ENCODE results near the gene NISCH. TPM values are rescaled to one million over a fixed set of nuclear protein-coding genes. Genes with fewer than 3 reads are reported as not detected.

NISCH gene
- total and polyA plus RNA-seq, 4 donors: 91.5 to 161 (median 113) TPM

GRCh38 chr3:52489453-52489852, 34.0 kb downstream of the NISCH start:
- peaks cover 42% of the 10 kb centered on the region for H3K4me1 ChIP-seq (ENCODE audit: control insufficient read depth, insufficient read depth, low read length)
- H3K27me3 ChIP-seq (ENCODE audit: control insufficient read depth, insufficient read depth, low read length): no peaks in the 10 kb centered on the region
- no peak overlapping the region for H3K27ac ChIP-seq (ENCODE audit: low read depth, low read length)
- H3K36me3 ChIP-seq (ENCODE audit: control insufficient read depth, insufficient read depth, low read length): peaks cover 100% of the 10 kb centered on the region
- WGBS (ENCODE audit: insufficient coverage): 96% methylated on average over 18 of the region's 18 CpGs
- no peaks in the 10 kb centered on the region for H3K9me3 ChIP-seq (ENCODE audit: control insufficient read depth, insufficient read depth, low read length)
- no peak for DNase-seq (ENCODE audit: low read depth in 4 of 6, low spot score in 6 of 6)
- no peak overlapping the region for H3K4me3 ChIP-seq (ENCODE audit: low read depth, low read length)

- no peak for DNase-seq (ENCODE audit: low read depth in 4 of 6, low spot score in 6 of 6)
- no peak overlapping the region for H3K27ac ChIP-seq (ENCODE audit: low read depth, low read length)
- peaks cover 97% of the 10 kb centered on the region for H3K36me3 ChIP-seq (ENCODE audit: control insufficient read depth, insufficient read depth, low read length)
- H3K9me3 ChIP-seq (ENCODE audit: control insufficient read depth, insufficient read depth, low read length): no peaks in the 10 kb centered on the region
- WGBS (ENCODE audit: insufficient coverage): 86% methylated on average over 22 of the region's 22 CpGs
- peaks cover 38% of the 10 kb centered on the region for H3K4me1 ChIP-seq (ENCODE audit: control insufficient read depth, insufficient read depth, low read length)
- no peak overlapping the region for H3K4me3 ChIP-seq (ENCODE audit: low read depth, low read length)
- no peaks in the 10 kb centered on the region for H3K27me3 ChIP-seq (ENCODE audit: control insufficient read depth, insufficient read depth, low read length)
Observed at GRCh38 chr3:52490035-52490938, 34.9 kb downstream of the NISCH start.

- Histone ChIP-seq H3K27ac (ENCODE audit: low read depth, low read length) (no peak overlapping the region), H3K4me3 (ENCODE audit: low read depth, low read length) (no peak overlapping the region)
Observed at GRCh38 chr3:52490939-52491526, 35.6 kb downstream of the NISCH start.

GRCh38 chr3:52492059-52492458, 36.7 kb downstream of the NISCH start:
- Histone ChIP-seq H3K4me3 (ENCODE audit: low read depth, low read length) (no peak overlapping the region), H3K4me1 (ENCODE audit: control insufficient read depth, insufficient read depth, low read length) (peaks cover 31% of the 10 kb centered on the region), H3K36me3 (ENCODE audit: control insufficient read depth, insufficient read depth, low read length) (peaks cover 83% of the 10 kb centered on the region), H3K27me3 (ENCODE audit: control insufficient read depth, insufficient read depth, low read length) (no peaks in the 10 kb centered on the region), H3K9me3 (ENCODE audit: control insufficient read depth, insufficient read depth, low read length) (no peaks in the 10 kb centered on the region), H3K27ac (ENCODE audit: low read depth, low read length) (no peak overlapping the region)
- 91% methylated on average over 21 of the region's 21 CpGs for WGBS (ENCODE audit: insufficient coverage)
- no peak for DNase-seq (ENCODE audit: low read depth in 4 of 6, low spot score in 6 of 6)

More at GRCh38 chr3:52490939-52491526, 35.6 kb downstream of the NISCH start:
- Histone ChIP-seq H3K9me3 (ENCODE audit: control insufficient read depth, insufficient read depth, low read length) (no peaks in the 10 kb centered on the region), H3K4me1 (ENCODE audit: control insufficient read depth, insufficient read depth, low read length) (peaks cover 32% of the 10 kb centered on the region), H3K36me3 (ENCODE audit: control insufficient read depth, insufficient read depth, low read length) (peaks cover 94% of the 10 kb centered on the region), H3K27me3 (ENCODE audit: control insufficient read depth, insufficient read depth, low read length) (no peaks in the 10 kb centered on the region)
- WGBS (ENCODE audit: insufficient coverage): 91% methylated on average over 22 of the region's 23 CpGs
- no peak for DNase-seq (ENCODE audit: low read depth in 4 of 6, low spot score in 6 of 6)

- no peak for DNase-seq (ENCODE audit: low read depth in 4 of 6, low spot score in 6 of 6)
- Histone ChIP-seq H3K9me3 (ENCODE audit: control insufficient read depth, insufficient read depth, low read length) (no peaks in the 10 kb centered on the region), H3K27me3 (ENCODE audit: control insufficient read depth, insufficient read depth, low read length) (no peaks in the 10 kb centered on the region), H3K4me3 (ENCODE audit: low read depth, low read length) (no peak overlapping the region), H3K36me3 (ENCODE audit: control insufficient read depth, insufficient read depth, low read length) (peaks cover 70% of the 10 kb centered on the region), H3K4me1 (ENCODE audit: control insufficient read depth, insufficient read depth, low read length) (peaks cover 34% of the 10 kb centered on the region), H3K27ac (ENCODE audit: low read depth, low read length) (no peak overlapping the region)
- WGBS (ENCODE audit: insufficient coverage): 100% methylated on average over 4 of the region's 7 CpGs
Observed at GRCh38 chr3:52493232-52494017, 38.0 kb downstream of the NISCH start.

GRCh38 chr3:52494445-52494844, 39.0 kb downstream of the NISCH start:
- H3K4me3 ChIP-seq (ENCODE audit: low read depth, low read length): no peak overlapping the region
- DNase-seq (ENCODE audit: low read depth in 4 of 6, low spot score in 6 of 6): no peak
- no peak overlapping the region for H3K27ac ChIP-seq (ENCODE audit: low read depth, low read length)
- H3K4me1 ChIP-seq (ENCODE audit: control insufficient read depth, insufficient read depth, low read length): peaks cover 34% of the 10 kb centered on the region
- H3K36me3 ChIP-seq (ENCODE audit: control insufficient read depth, insufficient read depth, low read length): peaks cover 60% of the 10 kb centered on the region
- H3K27me3 ChIP-seq (ENCODE audit: control insufficient read depth, insufficient read depth, low read length): no peaks in the 10 kb centered on the region
- WGBS (ENCODE audit: insufficient coverage): 73% methylated on average over 7 of the region's 7 CpGs
- H3K9me3 ChIP-seq (ENCODE audit: control insufficient read depth, insufficient read depth, low read length): no peaks in the 10 kb centered on the region

- peak within 1 kb of the TSS; percentile 27 for H3K4me3 ChIP-seq (ENCODE audit: low read depth, low read length)
- no peak within 1 kb of the TSS for H3K27ac ChIP-seq (ENCODE audit: low read depth, low read length)
- H3K36me3 ChIP-seq (ENCODE audit: control insufficient read depth, insufficient read depth, low read length): peaks cover 54% of the 10 kb centered on the region
- no peaks in the 10 kb centered on the region for H3K9me3 ChIP-seq (ENCODE audit: control insufficient read depth, insufficient read depth, low read length)
- 54% methylated on average over 25 of the region's 25 CpGs for WGBS (ENCODE audit: insufficient coverage)
- H3K27me3 ChIP-seq (ENCODE audit: control insufficient read depth, insufficient read depth, low read length): no peaks in the 10 kb centered on the region
- no peak for DNase-seq (ENCODE audit: low read depth in 4 of 6, low spot score in 6 of 6)
- H3K4me1 ChIP-seq (ENCODE audit: control insufficient read depth, insufficient read depth, low read length): peaks cover 34% of the 10 kb centered on the region
Observed at GRCh38 chr3:52494886-52495495, 39.6 kb downstream of the NISCH start, which contains the start of gene STAB1. Gene STAB1 (plus strand): TSS chr3:52495338. CDS start chr3:52495414, 76 bp downstream.

GRCh38 chr3:52495777-52496602, 40.6 kb downstream of the NISCH start:
- Histone ChIP-seq H3K27me3 (ENCODE audit: control insufficient read depth, insufficient read depth, low read length) (no peaks in the 10 kb centered on the region), H3K4me1 (ENCODE audit: control insufficient read depth, insufficient read depth, low read length) (peaks cover 33% of the 10 kb centered on the region), H3K36me3 (ENCODE audit: control insufficient read depth, insufficient read depth, low read length) (peaks cover 44% of the 10 kb centered on the region), H3K27ac (ENCODE audit: low read depth, low read length) (no peak overlapping the region), H3K9me3 (ENCODE audit: control insufficient read depth, insufficient read depth, low read length) (no peaks in the 10 kb centered on the region), H3K4me3 (ENCODE audit: low read depth, low read length) (peak overlapping the region; percentile 27)
- no peak for DNase-seq (ENCODE audit: low read depth in 4 of 6, low spot score in 6 of 6)
- 76% methylated on average over 15 of the region's 16 CpGs for WGBS (ENCODE audit: insufficient coverage)
